Effector memory CD4-positive, alpha-beta T cell (primary cell): ENCODE results near the gene MFNG.
"Not testable (repeated sequence)": the region's sequence is repeated elsewhere in the genome, so short reads cannot be mapped to it uniquely, and the experiment has no call there.

Experiments used
- DNase-seq, 3 donors: peaks; one replicate each; pipeline ENCODE4 v3.0.0-alpha.2; 2020
- H3K27ac ChIP-seq: 2 replicates; pipeline ENCODE4 v1.7.0; 2013; ENCODE audit warnings: mild to moderate bottlenecking, low read length, moderate library complexity; ENCODE audit not compliant: insufficient read depth, poor library complexity, severe bottlenecking
- H3K27me3 ChIP-seq: replicated peaks from 2 replicates; pipeline ENCODE4 v1.7.0; 2013; ENCODE audit warnings: mild to moderate bottlenecking, low read length; ENCODE audit not compliant: insufficient read depth, control insufficient read depth, poor library complexity, severe bottlenecking
- H3K36me3 ChIP-seq: 2 replicates; pipeline ENCODE4 v1.7.0; 2013; ENCODE audit warnings: mild to moderate bottlenecking, low read length, moderate library complexity; ENCODE audit not compliant: control insufficient read depth, insufficient read depth
- H3K4me1 ChIP-seq: 2 replicates; pipeline ENCODE4 v1.7.0; 2013; ENCODE audit warnings: low read length, mild to moderate bottlenecking; ENCODE audit not compliant: control insufficient read depth, insufficient read depth, poor library complexity, severe bottlenecking
- H3K4me3 ChIP-seq: 2 replicates; pipeline ENCODE4 v1.7.0; 2013; ENCODE audit warnings: low read length, low read depth, mild to moderate bottlenecking; ENCODE audit not compliant: insufficient read depth, poor library complexity, severe bottlenecking
- H3K9me3 ChIP-seq: 2 replicates; pipeline ENCODE4 v1.7.0; 2013; ENCODE audit warnings: mild to moderate bottlenecking, low read length, moderate library complexity; ENCODE audit not compliant: control insufficient read depth
- total RNA-seq, 3 donors: gene quantifications; one replicate each; lab custom pipeline; 2026; lab: John Stamatoyannopoulos, UW

The MFNG gene
- total RNA-seq: 84.2 to 103 (median 92.9) reads per million in 3 donors

- H3K27me3 ChIP-seq: no peaks in the 10 kb centered on the region
- H3K4me1 ChIP-seq: peaks cover 63% of the 10 kb centered on the region
- H3K36me3 ChIP-seq: peaks cover 5% of the 10 kb centered on the region
- peak; percentile 61 to 73 (median 61) for DNase-seq
- H3K9me3 ChIP-seq: no peaks in the 10 kb centered on the region
- peak within 1 kb of the TSS; percentile 75 for H3K4me3 ChIP-seq
- peak within 1 kb of the TSS; percentile 84 for H3K27ac ChIP-seq
Observed at GRCh38 chr22:37486224-37486845, at the start of gene MFNG. MFNG (minus strand) TSS chr22:37486384; CDS start chr22:37486177, 207 bp downstream.

GRCh38 chr22:37535159-37535558 lies 49.0 kb upstream of the MFNG start:
- Histone ChIP-seq H3K9me3 (no peaks in the 10 kb centered on the region), H3K27ac (no peak overlapping the region), H3K27me3 (no peaks in the 10 kb centered on the region), H3K4me1 (peaks cover 12% of the 10 kb centered on the region), H3K36me3 (no peaks in the 10 kb centered on the region), H3K4me3 (no peak overlapping the region)
- no peak for DNase-seq

- Histone ChIP-seq H3K4me3 (no peak overlapping the region), H3K4me1 (peaks cover 14% of the 10 kb centered on the region), H3K27me3 (no peaks in the 10 kb centered on the region), H3K36me3 (no peaks in the 10 kb centered on the region), H3K27ac (no peak overlapping the region), H3K9me3 (no peaks in the 10 kb centered on the region)
- DNase-seq: no peak
Observed at GRCh38 chr22:37534445-37534844, 48.3 kb upstream of the MFNG start.

- no peaks in the 10 kb centered on the region for H3K27me3 ChIP-seq
- H3K9me3 ChIP-seq: no peaks in the 10 kb centered on the region
- DNase-seq: no peak
- no peaks in the 10 kb centered on the region for H3K36me3 ChIP-seq
- H3K27ac ChIP-seq: no peak overlapping the region
- H3K4me1 ChIP-seq: peaks cover 9% of the 10 kb centered on the region
- H3K4me3 ChIP-seq: no peak overlapping the region
Observed at GRCh38 chr22:37533995-37534394, 47.8 kb upstream of the MFNG start.

- peaks cover 3% of the 10 kb centered on the region for H3K4me1 ChIP-seq
Observed at GRCh38 chr22:37529652-37530345, 43.6 kb upstream of the MFNG start.

GRCh38 chr22:37527952-37528351 lies 41.8 kb upstream of the MFNG start:
- H3K27me3 ChIP-seq, H3K27ac ChIP-seq, H3K36me3 ChIP-seq, H3K4me3 ChIP-seq, DNase-seq, H3K9me3 ChIP-seq, H3K4me1 ChIP-seq: not testable (repeated sequence)

More at GRCh38 chr22:37529652-37530345, 43.6 kb upstream of the MFNG start:
- no peaks in the 10 kb centered on the region for H3K36me3 ChIP-seq
- peaks cover 5% of the 10 kb centered on the region for H3K27me3 ChIP-seq
- DNase-seq: no peak
- H3K4me3 ChIP-seq: no peak overlapping the region
- no peaks in the 10 kb centered on the region for H3K9me3 ChIP-seq
- H3K27ac ChIP-seq: no peak overlapping the region

- not testable (repeated sequence) for DNase-seq, H3K4me3 ChIP-seq, H3K4me1 ChIP-seq, H3K36me3 ChIP-seq, H3K27me3 ChIP-seq, H3K9me3 ChIP-seq, H3K27ac ChIP-seq
Observed at GRCh38 chr22:37527081-37527752, 41.0 kb upstream of the MFNG start.

- Histone ChIP-seq H3K27me3 (peaks cover 5% of the 10 kb centered on the region), H3K27ac (no peak overlapping the region), H3K9me3 (no peaks in the 10 kb centered on the region), H3K4me3 (no peak overlapping the region), H3K4me1 (peaks cover 3% of the 10 kb centered on the region), H3K36me3 (no peaks in the 10 kb centered on the region)
- DNase-seq: no peak
Observed at GRCh38 chr22:37526376-37526775, 40.2 kb upstream of the MFNG start.

- no peaks in the 10 kb centered on the region for H3K36me3 ChIP-seq
- no peak overlapping the region for H3K27ac ChIP-seq
- no peaks in the 10 kb centered on the region for H3K9me3 ChIP-seq
- no peak for DNase-seq
- peaks cover 3% of the 10 kb centered on the region for H3K4me1 ChIP-seq
- H3K27me3 ChIP-seq: peaks cover 7% of the 10 kb centered on the region
- no peak overlapping the region for H3K4me3 ChIP-seq
Observed at GRCh38 chr22:37525746-37526350, 39.7 kb upstream of the MFNG start.
